Ovary (tissue), 9 donors: ENCODE measurements around the gene ENOX1. TPM values are rescaled to one million over a fixed set of nuclear protein-coding genes. Genes with fewer than 3 reads are reported as not detected.

Source experiments
- DNase-seq, 5 donors: peaks; one replicate each; pipeline ENCODE4 v3.0.0-alpha.2; 2019 to 2020
- H3K27ac ChIP-seq, 2 donors: fragments of 200-600 bp; one replicate each; pipeline versions ENCODE4 v1.5.1 to v1.8.0; 2019 to 2022
- H3K27me3 ChIP-seq: fragments of 200-600 bp; one replicate; pipeline ENCODE4 v1.8.0; 2022
- H3K36me3 ChIP-seq: fragments of 200-600 bp; sonication (generic); one replicate; pipeline ENCODE4 v1.5.1; 2019
- H3K4me1 ChIP-seq: one replicate; pipeline ENCODE4 v1.8.1; 2013; ENCODE audit warnings: mild to moderate bottlenecking, moderate library complexity; ENCODE audit not compliant: insufficient read depth
- H3K4me3 ChIP-seq: fragments of 200-600 bp; sonication (generic); one replicate; pipeline ENCODE4 v1.5.1; 2017
- H3K9me3 ChIP-seq, 2 donors: fragments of 200-600 bp in 1 of 2; sonication (generic) in 1 of 2; one replicate each; pipeline versions ENCODE4 v1.5.1 to v1.8.1; 2013 to 2019; ENCODE audit warnings: mild to moderate bottlenecking in 1 of 2, moderate library complexity in 1 of 2
- CTCF ChIP-seq, 3 donors: fragments of 450-650 bp in 2 of 3; fragments of 200-600 bp in 1 of 3; IDR thresholded peaks; one replicate each; pipeline versions ENCODE4 v1.5.1 to v1.8.0; 2016 to 2022; ENCODE audit warnings: antibody characterized with exemption in 3 of 3, mild to moderate bottlenecking in 1 of 3
- EP300 ChIP-seq: sonication (generic); formaldehyde crosslinking; IDR thresholded peaks from one replicate; pipeline ENCODE4 v1.6.1; 2017; ENCODE audit warnings: antibody characterized with exemption
- POLR2A ChIP-seq: fragments of 450-650 bp; IDR thresholded peaks from one replicate; pipeline ENCODE4 v1.6.1; 2017; ENCODE audit warnings: antibody characterized with exemption, mild to moderate bottlenecking, moderate library complexity
- WGBS, 3 donors: extraction: QIAGEN DNeasy Blood & Tissue Kit in 1 of 3; methylation state at CpG; one replicate each; pipeline versions ENCODE4 v1.1.5 to v1.1.7; 2013 to 2017; 5-methylcytosine and 5-hydroxymethylcytosine counted together
- intact Hi-C, 4 donors: fragments of 100-400 bp; cut with DNase I; formaldehyde crosslinking; loops; one replicate each; pipeline versions ENCODE4 v1.11.0 to v1.15.1; 2022 to 2023
- polyA plus RNA-seq, 2 donors: library from polyadenylated mRNA; stranded (reverse); fragments of 200-250 nt in 1 of 2; fragments of 350-450 nt in 1 of 2; fragmentation: Illumina TruSeq in 1 of 2; extraction: RNeasy Lipid Tissue Mini Kit (QIAGEN cat#74804) in 1 of 2; gene quantifications; one replicate each; pipeline ENCODE4 v1.2.3, GENCODE V29; 2013 to 2014
- total RNA-seq, 7 donors: library from RNA; depleted of rRNA in 2 of 7; stranded (reverse); fragments of >200 nt in 2 of 7; fragmentation: NEBNext Ultra II Directional in 3 of 7; extraction: Animal tissue kit (Norgen Biotek cat#: 25700) in 3 of 7; gene quantifications; one replicate each; pipeline versions ENCODE4 v1.1.0 to v1.2.4, GENCODE V29; 2016 to 2023
- donor health status: DM: no; HTN: no; CAD: no; lungs with moderate emphysema.
- donor health status: DM: no; HTN: no; CAD: no.
- donor health status: Bipolar disorder and iron deficiency.
- donor health status: DM: yes; HTN: yes; CAD: no.
- donor health status: DM: no; HTN: no; CAD: no.
- donor health status: DM: yes; HTN: yes; CAD: no.

Gene ENOX1
- total and polyA plus RNA-seq, 9 donors = 3.6 to 17.5 (median 7.8) TPM

GRCh38 chr13:43489233-43489632 lies 297.5 kb downstream of the ENOX1 start:
- no peak for DNase-seq
- Histone ChIP-seq H3K36me3 (no peaks in the 10 kb centered on the region), H3K27me3 (no peaks in the 10 kb centered on the region), H3K4me3 (no peak overlapping the region), H3K27ac (no peak overlapping the region), H3K9me3 (no peaks in the 10 kb centered on the region), H3K4me1 (no peaks in the 10 kb centered on the region)
- TF ChIP-seq EP300 (no peak), CTCF (IDR thresholded peaks at IDR 0.05) (no peak), POLR2A (no peak)
- intact Hi-C loops = no loop called here
- 52 to 71% (median 63%) methylated on average over 3 of the region's 3 CpGs for WGBS, 3 donors

- H3K9me3 ChIP-seq = no peaks in the 10 kb centered on the region
- H3K4me1 ChIP-seq = no peaks in the 10 kb centered on the region
- DNase-seq = no peak
- H3K27me3 ChIP-seq = no peaks in the 10 kb centered on the region
- no peak overlapping the region for H3K4me3 ChIP-seq
- WGBS, 3 donors = 95 to 99% (median 97%) methylated on average over 2 of the region's 2 CpGs
- TF ChIP-seq CTCF (IDR thresholded peaks at IDR 0.05) = no peak
- no peak for TF ChIP-seq EP300
- no peak for TF ChIP-seq POLR2A
- intact Hi-C loops = no loop called here
- H3K36me3 ChIP-seq = no peaks in the 10 kb centered on the region
- H3K27ac ChIP-seq = no peak overlapping the region
Observed at GRCh38 chr13:43487885-43488284, 298.9 kb downstream of the ENOX1 start.

GRCh38 chr13:43487461-43487860 lies 299.3 kb downstream of the ENOX1 start:
- Histone ChIP-seq H3K4me3 (no peak overlapping the region), H3K4me1 (no peaks in the 10 kb centered on the region), H3K27ac (no peak overlapping the region), H3K27me3 (no peaks in the 10 kb centered on the region), H3K9me3 (no peaks in the 10 kb centered on the region), H3K36me3 (no peaks in the 10 kb centered on the region)
- intact Hi-C loops = no loop called here
- TF ChIP-seq EP300 (no peak), CTCF (IDR thresholded peaks at IDR 0.05) (no peak), POLR2A (no peak)
- whole genome bisulfite sequencing, 3 donors = 69 to 85% (median 84%) methylated on average over 3 of the region's 3 CpGs
- no peak for DNase-seq

- DNase-seq = no peak
- WGBS, 3 donors = 85 to 94% (median 93%) methylated on average over 2 of the region's 2 CpGs
- H3K36me3 ChIP-seq = no peaks in the 10 kb centered on the region
- H3K4me1 ChIP-seq = no peaks in the 10 kb centered on the region
- intact Hi-C loops = no loop called here
- H3K27ac ChIP-seq = no peak overlapping the region
- H3K4me3 ChIP-seq = no peak overlapping the region
- H3K9me3 ChIP-seq = no peaks in the 10 kb centered on the region
- TF ChIP-seq POLR2A (no peak), EP300 (no peak), CTCF (IDR thresholded peaks at IDR 0.05) (no peak)
- H3K27me3 ChIP-seq = no peaks in the 10 kb centered on the region
Observed at GRCh38 chr13:43484432-43485225, 302.1 kb downstream of the ENOX1 start.
